Pulmonary artery endothelial cell (primary cell): Measurements from ENCODE around the gene NBDY. TPM values are rescaled to one million over a fixed set of nuclear protein-coding genes. Genes with fewer than 3 reads are reported as not detected.
A peak's percentile ranks its signal among the peaks of the same experiment; 100 is the strongest.
"Not testable (repeated sequence)": the region's sequence is repeated elsewhere in the genome, so short reads cannot be mapped to it uniquely, and the experiment has no call there.

Experiments
- DNase-seq: peaks from one replicate; pipeline ENCODE4 v3.0.0-alpha.2; 2011; ENCODE audit warnings: low read depth, low spot score
- total RNA-seq: library from RNA; depleted of rRNA; stranded (reverse); fragments of >200 nt; gene quantifications from 2 replicates; pipeline ENCODE4 v1.2.3, GENCODE V29; 2014

The NBDY gene
- total RNA-seq, 1 donor from 2014 or later: 4.9 TPM

DNA sequence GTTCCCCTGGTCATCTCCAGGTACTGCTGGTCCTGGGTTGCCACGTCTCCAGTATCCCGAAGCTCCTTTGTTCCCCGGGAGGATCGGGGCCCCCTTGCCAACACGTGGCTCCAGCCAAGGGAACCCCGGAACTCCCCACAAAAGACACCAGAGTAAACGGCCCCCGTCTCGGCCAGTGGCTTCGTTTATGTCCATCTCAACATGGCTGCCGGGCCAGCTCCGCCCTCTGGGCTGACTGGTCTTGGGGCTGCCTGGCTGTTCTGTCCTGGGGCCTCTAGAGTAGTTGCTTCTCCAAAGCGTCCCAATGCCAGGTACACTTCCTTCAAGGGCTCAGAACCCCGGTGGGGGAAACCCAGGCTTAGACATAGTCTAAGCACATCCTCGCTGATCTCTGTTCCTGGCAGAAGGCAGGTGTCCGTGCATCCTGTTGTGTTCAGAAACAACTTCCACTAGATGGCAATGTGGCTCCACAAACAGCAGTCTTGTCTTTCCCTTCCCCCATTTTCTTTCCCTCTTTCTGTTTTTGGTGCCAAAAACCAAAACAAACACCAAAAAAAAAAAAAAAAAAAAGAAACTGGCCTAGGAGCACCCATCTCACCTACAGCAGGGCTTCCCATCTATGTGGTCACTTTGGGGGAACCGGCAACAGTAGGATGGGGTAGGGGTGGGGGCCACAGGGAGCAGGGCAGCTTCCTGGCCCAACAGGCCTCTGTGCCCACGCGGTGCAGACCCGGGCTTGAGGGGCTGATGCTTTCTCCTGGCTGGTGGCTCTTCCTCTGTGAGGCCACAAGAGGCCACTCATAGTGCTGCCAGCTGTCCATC, 35.3 kb downstream of the NBDY start:
- peak; percentile 74 for DNase-seq

- no peak for DNase-seq
Measured at GRCh38 chrX:56764975-56765791, 36.1 kb downstream of the NBDY start.

DNA sequence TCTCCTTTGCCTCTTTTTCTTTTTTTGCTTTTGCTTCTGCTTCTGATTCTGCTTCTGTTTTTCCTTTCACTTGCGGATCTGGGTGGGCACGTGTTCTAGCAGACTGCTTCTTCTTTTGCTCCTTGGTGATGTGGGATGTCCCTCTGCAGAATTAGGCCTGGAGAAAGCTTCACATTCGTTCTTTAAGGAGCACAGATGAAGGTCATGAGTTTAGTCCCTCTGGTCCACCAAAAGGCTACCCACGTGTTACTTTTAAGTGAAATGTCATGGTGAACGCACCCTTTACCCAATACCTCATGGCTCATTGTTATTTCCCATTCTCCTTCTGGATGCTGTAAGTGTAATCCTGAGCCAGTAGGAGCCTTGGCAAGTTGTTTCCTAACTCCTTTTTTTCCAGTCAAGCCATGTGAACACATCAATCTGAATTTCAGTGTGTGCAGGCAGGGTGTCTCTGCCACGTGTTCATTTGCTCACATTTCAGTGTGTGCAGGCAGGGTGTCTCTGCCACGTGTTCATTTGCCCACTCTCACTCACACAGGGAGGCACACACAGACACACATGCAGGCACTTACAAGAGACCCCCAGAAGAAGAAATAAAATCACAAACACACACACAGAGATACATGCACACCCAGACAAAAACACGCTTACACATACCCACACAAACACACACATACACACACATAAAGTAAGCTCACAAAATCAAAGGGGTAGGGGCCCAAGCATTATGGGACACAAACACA, 36.9 kb downstream of the NBDY start:
- no peak for DNase-seq

- DNase-seq: no peak
Measured at GRCh38 chrX:56766554-56767347, 37.7 kb downstream of the NBDY start.

GRCh38 chrX:56767348-56768119, 38.5 kb downstream of the NBDY start:
- DNase-seq: not testable (repeated sequence)

DNA sequence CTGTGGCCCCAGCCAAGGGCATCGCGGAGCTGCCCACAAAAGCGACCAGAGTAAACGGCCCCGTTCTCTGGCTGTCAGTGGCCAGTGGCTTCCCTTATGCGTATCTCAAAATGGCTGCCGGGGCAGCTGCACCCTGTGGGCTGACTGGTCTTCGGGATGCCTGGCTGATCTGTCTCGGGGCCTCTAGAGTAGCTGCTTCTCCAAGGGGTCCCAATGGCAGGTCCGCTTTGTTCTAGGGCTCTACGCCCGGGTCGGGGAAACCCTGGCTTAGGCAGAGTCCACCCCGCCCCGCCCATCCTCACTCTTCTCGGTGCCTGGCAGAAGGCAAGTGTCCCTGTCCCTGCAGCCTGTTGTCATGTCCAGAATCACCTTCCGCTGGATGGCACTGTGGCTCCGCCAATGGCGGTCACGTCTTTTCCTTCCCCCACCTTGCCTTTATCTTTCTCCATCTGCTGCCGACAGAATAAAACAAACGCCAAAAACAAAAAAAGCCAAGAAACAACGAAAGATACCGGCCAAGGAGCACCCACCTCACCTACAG, 39.1 kb downstream of the NBDY start:
- DNase-seq: not testable (repeated sequence)

DNA sequence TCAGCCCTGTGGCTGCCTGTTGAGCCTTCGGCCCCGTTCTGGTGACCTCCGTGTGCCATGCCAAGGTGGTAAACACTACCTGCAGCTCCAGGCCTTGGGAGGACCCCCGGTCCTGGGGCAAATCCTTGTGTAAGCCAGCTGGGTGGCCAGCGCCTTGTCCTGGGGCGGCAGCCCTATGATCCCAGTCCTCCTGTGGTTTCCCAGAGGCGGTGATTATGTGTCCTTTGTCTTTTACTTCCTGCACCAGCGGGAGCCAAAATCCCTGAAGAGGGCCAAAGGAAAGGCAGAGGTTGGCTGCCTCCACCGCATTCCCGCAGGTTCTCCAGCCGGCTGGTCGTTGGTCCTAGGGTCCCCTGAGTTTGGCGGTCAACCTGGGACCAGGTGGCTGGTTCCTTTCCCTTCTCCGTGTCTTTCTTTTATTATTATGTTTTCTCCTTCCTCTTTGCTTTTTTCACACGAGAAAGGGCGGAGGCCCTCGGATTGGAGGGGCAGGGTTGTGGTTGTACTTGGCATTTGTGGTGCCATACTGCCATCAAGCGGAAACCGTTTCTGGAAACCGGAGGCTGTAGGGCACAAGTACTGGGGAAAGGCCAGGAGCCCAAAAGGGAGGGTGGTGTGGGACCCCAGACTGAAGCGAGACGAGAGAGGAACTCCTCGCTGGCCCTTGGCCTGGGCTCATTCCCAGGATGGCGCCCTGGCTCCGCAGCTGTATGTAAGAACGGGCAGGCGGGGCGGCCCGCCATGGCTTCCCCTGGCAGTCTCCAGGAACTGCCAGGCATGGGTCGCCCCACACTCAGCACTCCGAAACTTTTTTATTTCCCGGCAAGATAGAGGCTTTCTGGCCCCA, 43.9 kb downstream of the NBDY start:
- DNase-seq: not testable (repeated sequence)

GRCh38 chrX:56773522-56774060, 44.5 kb downstream of the NBDY start:
- DNase-seq: not testable (repeated sequence)

DNA sequence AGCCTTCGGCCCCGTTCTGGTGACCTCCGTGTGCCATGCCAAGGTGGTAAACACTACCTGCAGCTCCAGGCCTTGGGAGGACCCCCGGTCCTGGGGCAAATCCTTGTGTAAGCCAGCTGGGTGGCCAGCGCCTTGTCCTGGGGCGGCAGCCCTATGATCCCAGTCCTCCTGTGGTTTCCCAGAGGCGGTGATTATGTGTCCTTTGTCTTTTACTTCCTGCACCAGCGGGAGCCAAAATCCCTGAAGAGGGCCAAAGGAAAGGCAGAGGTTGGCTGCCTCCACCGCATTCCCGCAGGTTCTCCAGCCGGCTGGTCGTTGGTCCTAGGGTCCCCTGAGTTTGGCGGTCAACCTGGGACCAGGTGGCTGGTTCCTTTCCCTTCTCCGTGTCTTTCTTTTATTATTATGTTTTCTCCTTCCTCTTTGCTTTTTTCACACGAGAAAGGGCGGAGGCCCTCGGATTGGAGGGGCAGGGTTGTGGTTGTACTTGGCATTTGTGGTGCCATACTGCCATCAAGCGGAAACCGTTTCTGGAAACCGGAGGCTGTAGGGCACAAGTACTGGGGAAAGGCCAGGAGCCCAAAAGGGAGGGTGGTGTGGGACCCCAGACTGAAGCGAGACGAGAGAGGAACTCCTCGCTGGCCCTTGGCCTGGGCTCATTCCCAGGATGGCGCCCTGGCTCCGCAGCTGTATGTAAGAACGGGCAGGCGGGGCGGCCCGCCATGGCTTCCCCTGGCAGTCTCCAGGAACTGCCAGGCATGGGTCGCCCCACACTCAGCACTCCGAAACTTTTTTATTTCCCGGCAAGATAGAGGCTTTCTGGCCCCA, 49.3 kb downstream of the NBDY start:
- DNase-seq: not testable (repeated sequence)

DNA sequence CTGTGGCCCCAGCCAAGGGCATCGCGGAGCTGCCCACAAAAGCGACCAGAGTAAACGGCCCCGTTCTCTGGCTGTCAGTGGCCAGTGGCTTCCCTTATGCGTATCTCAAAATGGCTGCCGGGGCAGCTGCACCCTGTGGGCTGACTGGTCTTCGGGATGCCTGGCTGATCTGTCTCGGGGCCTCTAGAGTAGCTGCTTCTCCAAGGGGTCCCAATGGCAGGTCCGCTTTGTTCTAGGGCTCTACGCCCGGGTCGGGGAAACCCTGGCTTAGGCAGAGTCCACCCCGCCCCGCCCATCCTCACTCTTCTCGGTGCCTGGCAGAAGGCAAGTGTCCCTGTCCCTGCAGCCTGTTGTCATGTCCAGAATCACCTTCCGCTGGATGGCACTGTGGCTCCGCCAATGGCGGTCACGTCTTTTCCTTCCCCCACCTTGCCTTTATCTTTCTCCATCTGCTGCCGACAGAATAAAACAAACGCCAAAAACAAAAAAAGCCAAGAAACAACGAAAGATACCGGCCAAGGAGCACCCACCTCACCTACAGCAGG, 50.0 kb downstream of the NBDY start:
- not testable (repeated sequence) for DNase-seq

DNA sequence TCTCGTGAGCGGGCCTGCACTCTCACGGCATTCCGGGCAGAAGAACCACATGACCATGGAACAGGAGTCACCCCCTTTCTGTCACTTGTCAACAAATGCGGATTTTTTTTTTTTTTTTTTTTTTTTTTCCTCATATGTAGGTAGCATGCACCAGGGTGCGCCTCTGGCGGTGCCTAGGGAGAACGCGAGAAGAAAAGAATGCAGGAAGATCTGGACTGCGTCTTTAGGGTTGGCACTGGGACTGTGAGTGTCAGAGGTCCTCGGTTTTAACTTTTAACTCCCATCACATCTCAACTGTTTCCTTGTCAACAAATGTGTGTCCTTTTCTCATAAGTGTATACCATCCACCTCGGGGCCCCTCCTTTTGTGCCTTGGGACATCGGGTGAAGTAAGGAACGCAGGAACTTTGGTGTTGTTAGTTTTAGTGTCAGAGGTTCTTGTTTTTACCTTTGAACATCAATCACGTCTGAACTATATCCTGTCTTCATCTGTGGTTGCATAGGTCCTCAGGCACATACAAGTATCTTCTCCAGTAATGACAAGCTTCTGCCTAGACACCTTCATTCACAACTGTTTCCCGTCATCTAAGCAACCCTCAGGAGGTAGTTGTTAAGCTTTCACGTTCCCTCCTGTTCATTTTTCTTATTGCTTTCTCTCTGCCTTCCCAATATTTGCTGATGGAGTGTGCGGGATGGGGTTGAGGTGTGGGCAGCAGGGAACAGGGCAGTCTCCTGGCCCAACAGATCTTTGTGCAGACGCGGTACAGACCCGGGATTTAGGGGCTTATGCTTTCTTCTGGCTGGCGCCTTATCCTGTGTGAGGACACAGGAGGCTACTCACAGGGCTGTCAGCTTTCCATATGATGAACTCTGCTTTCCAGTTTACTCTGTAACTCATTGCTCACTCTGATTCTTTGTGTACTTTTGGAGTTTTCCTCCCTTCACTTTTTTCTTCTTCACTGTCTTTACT, 51.9 kb downstream of the NBDY start:
- DNase-seq: not testable (repeated sequence)

GRCh38 chrX:56782352-56782751, 53.3 kb downstream of the NBDY start:
- DNase-seq: no peak

- DNase-seq: no peak
Measured at GRCh38 chrX:56782791-56783449, 53.9 kb downstream of the NBDY start.

DNA sequence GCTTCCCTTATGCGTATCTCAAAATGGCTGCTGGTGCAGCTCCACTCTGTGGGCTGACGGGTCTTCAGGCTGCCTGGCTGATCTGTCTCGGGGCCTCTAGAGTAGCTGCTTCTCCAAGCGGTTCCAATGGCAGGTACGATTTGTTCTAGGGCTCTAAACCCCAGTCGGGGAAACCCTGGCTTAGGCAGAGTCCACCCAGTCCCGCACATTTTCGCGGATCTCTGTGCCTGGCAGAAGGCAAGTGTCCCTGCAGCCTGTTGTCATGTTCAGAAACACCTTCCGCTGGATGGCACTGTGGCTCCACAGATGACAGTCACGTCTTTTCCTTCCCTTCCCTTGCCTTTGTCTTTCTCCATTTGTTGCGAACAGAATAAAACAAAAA, 54.4 kb downstream of the NBDY start:
- no peak for DNase-seq

- DNase-seq: no peak
Measured at GRCh38 chrX:56783996-56784620, 55.1 kb downstream of the NBDY start.
